Nephron progenitor cell (in vitro differentiated cells): ENCODE measurements around the gene AOPEP.

Experiments
- DNase-seq: peaks from one replicate; pipeline ENCODE4 v3.0.0; 2021
- H3K27ac Mint-ChIP-seq: 2 replicates; pipeline ENCODE4 v1.8.0; 2021; ENCODE audit warnings: mild to moderate bottlenecking, moderate library complexity, mixed read lengths
- H3K27me3 Mint-ChIP-seq: 2 replicates; pipeline ENCODE4 v1.8.0; 2021; ENCODE audit warnings: mild to moderate bottlenecking, low read depth, mixed read lengths; ENCODE audit not compliant: poor library complexity
- H3K36me3 Mint-ChIP-seq: 2 replicates; pipeline ENCODE4 v1.8.0; 2021; ENCODE audit warnings: low read depth, mixed read lengths
- H3K4me1 Mint-ChIP-seq: 2 replicates; pipeline ENCODE4 v1.8.0; 2021; ENCODE audit warnings: mixed read lengths
- H3K4me3 Mint-ChIP-seq: 2 replicates; pipeline ENCODE4 v1.8.0; 2021; ENCODE audit warnings: mild to moderate bottlenecking, moderate library complexity, mixed read lengths
- H3K9me3 Mint-ChIP-seq: 2 replicates; pipeline ENCODE4 v1.8.0; 2021; ENCODE audit warnings: mild to moderate bottlenecking, moderate library complexity, mixed read lengths
- CTCF ChIP-seq: fragments of 200-600 bp; sonication (generic); IDR thresholded peaks from 2 replicates; pipeline ENCODE4 v1.5.0; 2021; ENCODE audit warnings: antibody characterized with exemption

The AOPEP gene

GRCh38 chr9:95096381-95096780 is 369.9 kb downstream of the AOPEP start:
- TF ChIP-seq CTCF: no peak
- H3K9me3 Mint-ChIP-seq: peaks cover 3% of the 10 kb centered on the region
- no peak overlapping the region for H3K4me3 Mint-ChIP-seq
- H3K27ac Mint-ChIP-seq: no peak overlapping the region
- H3K27me3 Mint-ChIP-seq: peaks cover 1% of the 10 kb centered on the region
- peaks cover 24% of the 10 kb centered on the region for H3K36me3 Mint-ChIP-seq
- DNase-seq: no peak
- peaks cover 81% of the 10 kb centered on the region for H3K4me1 Mint-ChIP-seq

- peaks cover 28% of the 10 kb centered on the region for H3K36me3 Mint-ChIP-seq
- H3K4me1 Mint-ChIP-seq: peaks cover 80% of the 10 kb centered on the region
- H3K4me3 Mint-ChIP-seq: no peak overlapping the region
- no peak for DNase-seq
- no peak for TF ChIP-seq CTCF
- no peaks in the 10 kb centered on the region for H3K27me3 Mint-ChIP-seq
- peaks cover 3% of the 10 kb centered on the region for H3K9me3 Mint-ChIP-seq
- no peak overlapping the region for H3K27ac Mint-ChIP-seq
Observed at GRCh38 chr9:95096807-95097206, 370.3 kb downstream of the AOPEP start.

- no peak for DNase-seq
- Mint-ChIP-seq H3K4me3 (no peak overlapping the region), H3K27ac (no peak overlapping the region), H3K4me1 (peaks cover 81% of the 10 kb centered on the region), H3K27me3 (no peaks in the 10 kb centered on the region), H3K9me3 (peaks cover 3% of the 10 kb centered on the region), H3K36me3 (peaks cover 29% of the 10 kb centered on the region)
- TF ChIP-seq CTCF: no peak
Observed at GRCh38 chr9:95097279-95097678, 370.8 kb downstream of the AOPEP start.

- peaks cover 3% of the 10 kb centered on the region for H3K9me3 Mint-ChIP-seq
- DNase-seq: peak; percentile 38
- peaks cover 29% of the 10 kb centered on the region for H3K36me3 Mint-ChIP-seq
- H3K27ac Mint-ChIP-seq: peak overlapping the region; percentile 96
- peaks cover 77% of the 10 kb centered on the region for H3K4me1 Mint-ChIP-seq
- peak overlapping the region; percentile 64 for H3K4me3 Mint-ChIP-seq
- no peak for TF ChIP-seq CTCF
- no peaks in the 10 kb centered on the region for H3K27me3 Mint-ChIP-seq
Observed at GRCh38 chr9:95098391-95098921, 372.0 kb downstream of the AOPEP start.

- no peak for DNase-seq
- TF ChIP-seq CTCF: no peak
- peaks cover 29% of the 10 kb centered on the region for H3K36me3 Mint-ChIP-seq
- H3K27ac Mint-ChIP-seq: no peak overlapping the region
- H3K9me3 Mint-ChIP-seq: peaks cover 3% of the 10 kb centered on the region
- no peak overlapping the region for H3K4me3 Mint-ChIP-seq
- H3K4me1 Mint-ChIP-seq: peaks cover 68% of the 10 kb centered on the region
- H3K27me3 Mint-ChIP-seq: no peaks in the 10 kb centered on the region
Observed at GRCh38 chr9:95099321-95100070, 373.0 kb downstream of the AOPEP start.
